ENCODE data around the gene ADGRL1. TPM values are rescaled to one million over a fixed set of nuclear protein-coding genes. Genes with fewer than 3 reads are reported as not detected.

Gene ADGRL1
- total and polyA plus RNA-seq, 2 of the 8 experiments (the other 6 are each of a cell fraction or from before 2014, with no cell fraction given) = 95.6 to 112 TPM

DNA sequence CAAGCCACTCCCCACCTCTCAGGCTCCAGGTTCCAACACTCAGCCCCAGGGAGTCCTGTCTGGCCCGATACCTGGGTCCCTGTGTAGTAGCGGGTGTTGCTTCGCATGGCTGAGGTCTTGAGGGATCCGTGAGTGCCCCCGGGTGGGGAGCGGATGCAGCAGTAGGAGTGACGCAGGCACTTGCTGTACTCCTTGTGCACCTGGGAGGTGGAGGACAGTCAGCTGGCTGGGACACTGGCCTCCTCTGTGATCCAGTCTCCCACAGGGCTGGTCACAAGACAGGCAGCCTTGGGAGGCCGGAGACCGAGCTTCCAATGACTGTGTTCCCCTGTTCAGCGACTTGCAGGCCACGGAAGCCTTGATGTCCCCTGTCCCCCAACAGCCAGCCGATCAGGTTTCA is 53.3 kb downstream of the ADGRL1 start:
- DNase-seq (ENCODE audit: low read depth in 1 of 2, low spot score in 2 of 2) (no peak), FAIRE-seq (no peak)
- WGBS, 2 experiments (ENCODE audit: extremely low coverage in 1 of 2, insufficient coverage in 1 of 2, insufficient read length in 1 of 2, insufficient replicate concordance in 2 of 2, low coverage in 1 of 2, low lambda C conversion rate in 2 of 2, missing lambda C conversion rate in 1 of 2) = 92% methylated on average over 11 of the region's 12 CpGs; no CpG with 5 or more reads in 1 of the 2 experiments
- Histone ChIP-seq H4K8ac (ENCODE audit: extremely low read depth, insufficient read depth, low read length) (no peak overlapping the region), H2AK5ac (ENCODE audit: low read depth, low read length) (no peak overlapping the region), H4K5ac (ENCODE audit: insufficient read length, low read depth, low read length) (no peak overlapping the region), H4K20me1 (replicated peaks in 1 of 2; ENCODE audit: control insufficient read depth in 1 of 2, insufficient read depth in 2 of 2, low read length in 2 of 2) (peaks cover 8 to 20% of the 10 kb centered on the region in 2 experiments), H3K4me2 (ENCODE audit: insufficient read depth in 1 of 2, low read depth in 2 of 2, low read length in 2 of 2) (no peak overlapping the region), H2BK20ac (ENCODE audit: low read length) (no peak overlapping the region), H3K27me3 (replicated peaks in 1 of 4; ENCODE audit: control insufficient read depth in 3 of 4, extremely low read depth in 1 of 4, insufficient read depth in 3 of 4, low read length in 3 of 4) (no peaks in the 10 kb centered on the region), H3K14ac (ENCODE audit: insufficient read length) (no peak overlapping the region), H3K23me2 (ENCODE audit: low read depth, low read length) (no peaks in the 10 kb centered on the region), H3K79me2 (ENCODE audit: control insufficient read depth in 1 of 2, insufficient read depth in 2 of 2, low read length in 2 of 2) (no peaks in the 10 kb centered on the region), H3K9me3 (ENCODE audit: insufficient read depth in 2 of 2, low read depth in 1 of 2, low read length in 1 of 2) (no peaks in the 10 kb centered on the region), H3K18ac (ENCODE audit: extremely low read depth, low read length) (no peak overlapping the region), H3K79me1 (ENCODE audit: low read depth, low read length) (peaks cover 2% of the 10 kb centered on the region), H3K23ac (ENCODE audit: insufficient read length) (no peak overlapping the region), H3K9ac (replicated peaks in 1 of 4; ENCODE audit: extremely low read depth in 1 of 4, low read depth in 3 of 4, low read length in 3 of 4) (no peak overlapping the region), H3K4me3 (ENCODE audit: extremely low read depth in 1 of 4, insufficient read depth in 2 of 4, low read depth in 3 of 4, low read length in 4 of 4) (no peak overlapping the region), H2AFZ (ENCODE audit: low read length) (no peak overlapping the region), H2BK120ac (replicated peaks; ENCODE audit: low read depth, low read length) (no peak overlapping the region), H3K4ac (replicated peaks; ENCODE audit: insufficient read length, low read depth, low read length) (no peak overlapping the region), H4K91ac (replicated peaks; ENCODE audit: insufficient read length, low read length) (no peak overlapping the region), H3K27ac (ENCODE audit: low read depth, low read length) (no peak overlapping the region), H2BK12ac (ENCODE audit: low read depth, low read length) (no peak overlapping the region), H2BK15ac (ENCODE audit: low read length) (no peak overlapping the region), H3K36me3 (ENCODE audit: control insufficient read depth in 2 of 4, insufficient read depth in 4 of 4, low read length in 3 of 4) (peaks cover 15 to 51% (median 46%) of the 10 kb centered on the region in 4 experiments; a peak in 7 of 8 replicates), H3K4me1 (replicated peaks in 1 of 4; ENCODE audit: control insufficient read depth in 3 of 4, insufficient read depth in 4 of 4, low read length in 3 of 4) (peaks cover 0 to 21% (median 14%) of the 10 kb centered on the region in 4 experiments; a peak in 6 of 7 replicates), H3K56ac (replicated peaks; ENCODE audit: insufficient read length, low read depth, low read length) (no peak overlapping the region), H2BK5ac (ENCODE audit: low read depth, low read length) (no peak overlapping the region)
- CTCF ChIA-PET (ENCODE audit: partially characterized antibody) = interaction anchor here (0.6 kb wide), 1 partner anchor 45 kb away, joined by 3 read pairs; no protein-coding TSS in a partner anchor
- POLR2A ChIA-PET (ENCODE audit: partially characterized antibody) = interaction anchor here (0.7 kb wide), 1 partner anchor 17 kb away, joined by 3 read pairs; no protein-coding TSS in a partner anchor
- TF ChIP-seq JUN (IDR thresholded peaks at IDR 0.05; ENCODE audit: low read depth, low read length) = no peak
- no peak for TF ChIP-seq POLR2A (IDR thresholded peaks at IDR 0.05; ENCODE audit: control extremely low read depth in 1 of 2, low read depth in 2 of 2, low read length in 2 of 2)
- TF ChIP-seq CREB1 (IDR thresholded peaks at IDR 0.05) = no peak
- TF ChIP-seq CBX5 (IDR thresholded peaks at IDR 0.05; ENCODE audit: low read depth, low read length) = no peak
- TF ChIP-seq EZH2 (IDR thresholded peaks at IDR 0.05; ENCODE audit: low read depth, low read length, severe bottlenecking) = no peak
- no peak for TF ChIP-seq RAD21 (IDR thresholded peaks at IDR 0.05 in 1 of 2, conservative IDR thresholded peaks at IDR 0.05 in 1 of 2; ENCODE audit: low read depth in 2 of 2, low read length in 2 of 2)
- TF ChIP-seq POLR2AphosphoS5 (IDR thresholded peaks at IDR 0.05; ENCODE audit: low read depth, low read length) = no peak
- TF ChIP-seq SP1 (IDR thresholded peaks at IDR 0.05; ENCODE audit: low read depth, low read length) = no peak
- no peak for TF ChIP-seq CHD2 (IDR thresholded peaks at IDR 0.05; ENCODE audit: low read length)
- TF ChIP-seq YY1 (IDR thresholded peaks at IDR 0.05; ENCODE audit: low read depth, low read length) = no peak
- no peak for TF ChIP-seq RBBP5 (IDR thresholded peaks at IDR 0.05; ENCODE audit: borderline replicate concordance, low read depth, low read length)
- no peak for TF ChIP-seq CHD1 (IDR thresholded peaks at IDR 0.05; ENCODE audit: low read depth, low read length)
- TF ChIP-seq PHF8 (conservative IDR thresholded peaks at IDR 0.05; ENCODE audit: low read depth, low read length) = no peak
- TF ChIP-seq SIX5 (IDR thresholded peaks at IDR 0.05; ENCODE audit: low read depth, low read length) = no peak
- TF ChIP-seq SIRT6 (IDR thresholded peaks at IDR 0.05; ENCODE audit: low read length) = no peak
- TF ChIP-seq POU5F1 (IDR thresholded peaks at IDR 0.05; ENCODE audit: low read depth, low read length) = no peak
